GM12874 (cell line): ENCODE results near the gene LZTS3.

Experiments used
- CTCF ChIP-seq: IDR thresholded peaks from 2 replicates; pipeline ENCODE4 v1.5.1; 2011; ENCODE audit warnings: low read depth, mild to moderate bottlenecking, control low read depth, low read length, moderate library complexity; ENCODE audit not compliant: insufficient read depth

LZTS3 gene

DNA sequence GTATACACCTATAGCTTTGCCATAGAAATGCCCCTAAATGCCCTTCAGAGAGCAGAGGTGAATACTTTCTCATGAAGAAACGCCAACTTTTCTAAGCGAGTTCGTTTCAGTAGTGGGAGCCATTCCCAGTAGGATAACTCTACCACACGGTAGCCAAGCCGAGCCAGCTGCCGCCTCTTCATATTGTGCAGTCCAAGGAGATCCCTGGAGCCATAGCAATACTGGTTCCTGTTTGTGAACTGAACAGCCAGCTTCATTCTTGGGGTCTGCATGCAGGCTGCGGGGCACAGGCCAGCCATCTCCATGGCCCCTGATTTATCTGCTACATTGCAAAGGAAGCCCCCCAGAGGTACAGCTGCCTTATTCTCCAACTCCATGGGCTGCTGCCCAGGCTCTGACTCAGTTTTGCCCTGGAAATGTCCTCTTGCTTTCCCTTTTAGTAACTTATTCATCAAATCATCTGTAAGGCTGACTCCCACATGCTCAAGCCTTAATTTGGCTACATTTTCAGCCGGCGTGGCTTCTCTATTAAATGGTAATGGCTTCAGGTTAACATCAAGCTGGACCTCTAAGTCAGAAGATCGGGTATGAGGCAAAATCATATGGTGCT lies 26.5 kb downstream of the LZTS3 start:
- no peak for TF ChIP-seq CTCF

- TF ChIP-seq CTCF: no peak
These were observed 31.6 kb downstream of the LZTS3 start for GRCh38 chr20:3141757-3142156.

GRCh38 chr20:3137492-3137891 lies 35.9 kb downstream of the LZTS3 start:
- TF ChIP-seq CTCF: no peak

- TF ChIP-seq CTCF: no peak
These were observed 37.8 kb downstream of the LZTS3 start for GRCh38 chr20:3135507-3136070.

DNA sequence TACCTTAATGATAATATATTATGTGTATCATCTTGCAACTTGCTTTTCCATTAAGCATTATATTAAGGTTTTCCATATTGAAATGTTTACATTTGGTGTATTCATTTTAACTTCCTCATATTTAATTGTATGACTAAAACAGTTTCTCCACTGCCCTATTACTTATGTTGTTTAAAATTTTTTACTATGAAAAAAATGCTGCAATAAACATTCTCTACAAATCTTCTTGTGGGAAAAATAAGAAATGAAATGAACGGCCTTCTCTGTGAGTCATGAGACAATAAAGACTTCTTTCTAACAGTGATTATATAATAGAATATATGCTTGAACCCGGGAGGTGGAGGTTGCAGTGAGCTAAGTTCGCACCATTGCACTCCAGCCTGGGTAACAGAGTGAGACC lies 39.2 kb downstream of the LZTS3 start:
- TF ChIP-seq CTCF: no peak

GRCh38 chr20:3133155-3133554 lies 40.2 kb downstream of the LZTS3 start:
- TF ChIP-seq CTCF: no peak

DNA sequence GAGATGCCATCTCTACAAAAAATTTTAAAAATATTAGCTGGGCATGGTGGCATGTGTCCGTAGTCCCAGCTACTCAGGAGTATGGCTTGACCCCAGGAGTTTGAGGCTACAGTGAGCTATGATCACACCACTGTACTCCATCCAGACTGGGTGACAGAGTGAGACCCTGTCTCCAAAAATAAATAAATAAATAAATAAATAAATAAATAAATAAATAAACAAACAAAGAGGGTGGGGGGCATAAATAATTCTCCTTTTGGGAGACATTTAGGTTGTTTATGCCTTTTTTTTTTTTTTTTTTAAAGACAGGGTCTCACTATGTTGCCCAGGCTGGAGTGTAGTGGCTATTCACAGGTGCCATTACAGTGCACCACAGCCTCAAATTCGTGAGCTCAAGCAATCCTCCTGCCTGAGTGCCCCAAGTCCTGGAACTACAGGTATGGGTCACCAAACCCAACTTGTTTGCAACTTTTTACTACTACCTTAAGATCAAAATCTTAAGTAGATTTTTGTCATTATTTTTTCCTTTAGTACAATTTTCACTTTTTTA lies 43.2 kb downstream of the LZTS3 start:
- no peak for TF ChIP-seq CTCF
